ENCODE data around the gene GAS2L2.

The GAS2L2 gene

DNA sequence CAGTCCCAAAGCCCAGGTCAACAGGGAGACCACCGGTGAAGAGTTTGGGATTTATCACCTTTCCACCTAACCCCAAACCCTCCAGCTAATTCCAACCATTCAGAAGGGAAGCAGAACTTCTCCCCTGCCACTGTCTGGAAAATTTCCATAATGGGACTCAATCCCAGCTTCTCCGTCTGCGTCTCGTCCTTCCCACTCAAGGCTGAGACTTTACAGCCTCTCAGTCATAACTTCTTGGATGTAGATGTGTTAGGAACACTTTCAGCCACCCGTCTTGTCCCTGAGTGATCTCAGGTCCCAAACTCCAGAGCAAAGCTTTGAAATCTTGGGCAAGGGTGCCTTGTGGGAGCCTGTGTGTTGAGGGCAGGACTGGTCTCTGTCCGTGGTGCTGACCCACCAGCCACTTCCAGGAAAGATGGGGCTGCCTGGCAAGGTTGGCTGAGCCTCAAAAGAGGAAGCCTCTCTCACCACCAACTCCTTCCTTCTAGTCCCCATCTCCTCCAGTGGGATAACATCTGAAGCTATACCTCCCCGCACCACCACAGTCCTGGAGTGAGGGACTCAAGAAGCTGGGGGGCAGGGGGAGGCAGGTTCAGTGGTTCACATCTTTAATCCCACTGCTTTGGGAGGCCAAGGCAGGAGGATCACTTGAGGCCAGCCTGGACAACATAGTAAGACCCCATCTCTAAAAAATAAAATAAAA is 9.3 kb downstream of the GAS2L2 start:
- in situ Hi-C loops (cut with HindIII; ENCODE audit: low pct_ligation_motif_present, low sequenced_read_pairs): no loop called here
- peak; percentile 28 for DNase-seq
- H3K27me3 ChIP-seq (replicated peaks): peaks cover 20% of the 10 kb centered on the region

DNA sequence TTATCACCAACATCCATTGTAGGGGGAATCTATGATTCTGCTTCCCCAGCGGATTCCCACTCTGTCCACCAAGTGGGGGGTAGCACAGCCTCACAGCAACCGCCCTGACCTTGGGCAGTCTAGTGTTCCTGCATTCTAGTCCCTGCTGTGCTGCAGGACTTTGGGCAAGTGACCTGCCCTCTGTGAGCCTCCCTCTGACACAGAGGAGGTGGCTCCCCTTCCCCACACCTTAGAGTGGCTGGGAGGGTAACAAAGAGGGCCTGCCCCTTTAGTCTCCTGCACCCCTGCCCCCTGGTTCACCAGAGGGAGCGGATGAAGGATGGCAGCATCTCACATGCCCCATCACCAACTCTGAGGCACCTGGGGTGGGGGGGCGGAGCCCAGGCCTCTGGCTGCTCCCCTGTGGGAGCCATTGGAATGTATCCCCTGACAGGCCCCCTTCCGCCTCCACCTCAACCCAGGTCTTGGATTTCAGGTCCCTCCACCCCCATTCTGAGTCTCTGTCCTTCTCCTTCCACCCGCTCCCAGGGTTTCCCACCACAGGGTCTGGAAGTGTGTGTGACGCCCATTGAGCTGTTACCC is 10.1 kb downstream of the GAS2L2 start:
- in situ Hi-C loops (cut with HindIII; ENCODE audit: low pct_ligation_motif_present, low sequenced_read_pairs): no loop called here
- TF ChIP-seq, protein P1, sequence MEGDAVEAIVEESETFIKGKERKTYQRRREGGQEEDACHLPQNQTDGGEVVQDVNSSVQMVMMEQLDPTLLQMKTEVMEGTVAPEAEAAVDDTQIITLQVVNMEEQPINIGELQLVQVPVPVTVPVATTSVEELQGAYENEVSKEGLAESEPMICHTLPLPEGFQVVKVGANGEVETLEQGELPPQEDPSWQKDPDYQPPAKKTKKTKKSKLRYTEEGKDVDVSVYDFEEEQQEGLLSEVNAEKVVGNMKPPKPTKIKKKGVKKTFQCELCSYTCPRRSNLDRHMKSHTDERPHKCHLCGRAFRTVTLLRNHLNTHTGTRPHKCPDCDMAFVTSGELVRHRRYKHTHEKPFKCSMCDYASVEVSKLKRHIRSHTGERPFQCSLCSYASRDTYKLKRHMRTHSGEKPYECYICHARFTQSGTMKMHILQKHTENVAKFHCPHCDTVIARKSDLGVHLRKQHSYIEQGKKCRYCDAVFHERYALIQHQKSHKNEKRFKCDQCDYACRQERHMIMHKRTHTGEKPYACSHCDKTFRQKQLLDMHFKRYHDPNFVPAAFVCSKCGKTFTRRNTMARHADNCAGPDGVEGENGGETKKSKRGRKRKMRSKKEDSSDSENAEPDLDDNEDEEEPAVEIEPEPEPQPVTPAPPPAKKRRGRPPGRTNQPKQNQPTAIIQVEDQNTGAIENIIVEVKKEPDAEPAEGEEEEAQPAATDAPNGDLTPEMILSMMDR (IDR thresholded peaks at IDR 0.05; ENCODE audit: low read depth, low read length, missing control alignments): no peak
- Histone ChIP-seq H3K27ac (no peak overlapping the region), H3K27me3 (replicated peaks) (peaks cover 17% of the 10 kb centered on the region), H3K36me3 (replicated peaks) (no peaks in the 10 kb centered on the region), H3K4me3 (ENCODE audit: low read depth, low read length) (no peak overlapping the region)
- DNase-seq: no peak

More for the DNA sequence above, 9.3 kb downstream of the GAS2L2 start:
- H3K27ac ChIP-seq: no peak overlapping the region
- no peak overlapping the region for H3K4me3 ChIP-seq (ENCODE audit: low read depth, low read length)
- no peaks in the 10 kb centered on the region for H3K36me3 ChIP-seq (replicated peaks)
- TF ChIP-seq, protein P1 (IDR thresholded peaks at IDR 0.05; ENCODE audit: low read depth, low read length, missing control alignments): no peak

DNA sequence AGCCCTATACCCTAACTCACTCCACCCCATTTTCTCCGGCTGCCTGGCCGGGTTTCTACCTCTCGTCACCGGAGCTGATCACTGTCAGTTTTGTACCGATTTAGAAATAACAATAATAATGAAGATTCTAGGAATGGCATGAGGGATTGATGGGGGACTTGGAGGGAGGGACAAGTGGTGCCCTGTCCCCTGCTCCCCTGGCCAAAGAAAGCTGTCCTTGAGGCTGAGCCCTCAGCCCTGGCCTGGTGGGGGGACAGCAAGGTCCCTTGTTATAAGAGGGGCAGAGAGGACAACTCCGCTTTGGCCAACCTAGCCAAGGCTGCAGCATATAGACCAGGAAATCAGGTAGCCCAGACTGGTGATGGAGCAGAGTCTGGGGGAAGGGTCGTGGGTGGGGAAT is 10.5 kb downstream of the GAS2L2 start:
- Histone ChIP-seq H3K27ac (no peak overlapping the region), H3K27me3 (replicated peaks) (peaks cover 17% of the 10 kb centered on the region), H3K4me3 (ENCODE audit: low read depth, low read length) (no peak overlapping the region), H3K36me3 (replicated peaks) (no peaks in the 10 kb centered on the region)
- no peak for DNase-seq
- in situ Hi-C loops (cut with HindIII; ENCODE audit: low pct_ligation_motif_present, low sequenced_read_pairs): no loop called here
- TF ChIP-seq, protein P1 (IDR thresholded peaks at IDR 0.05; ENCODE audit: low read depth, low read length, missing control alignments): no peak

DNA sequence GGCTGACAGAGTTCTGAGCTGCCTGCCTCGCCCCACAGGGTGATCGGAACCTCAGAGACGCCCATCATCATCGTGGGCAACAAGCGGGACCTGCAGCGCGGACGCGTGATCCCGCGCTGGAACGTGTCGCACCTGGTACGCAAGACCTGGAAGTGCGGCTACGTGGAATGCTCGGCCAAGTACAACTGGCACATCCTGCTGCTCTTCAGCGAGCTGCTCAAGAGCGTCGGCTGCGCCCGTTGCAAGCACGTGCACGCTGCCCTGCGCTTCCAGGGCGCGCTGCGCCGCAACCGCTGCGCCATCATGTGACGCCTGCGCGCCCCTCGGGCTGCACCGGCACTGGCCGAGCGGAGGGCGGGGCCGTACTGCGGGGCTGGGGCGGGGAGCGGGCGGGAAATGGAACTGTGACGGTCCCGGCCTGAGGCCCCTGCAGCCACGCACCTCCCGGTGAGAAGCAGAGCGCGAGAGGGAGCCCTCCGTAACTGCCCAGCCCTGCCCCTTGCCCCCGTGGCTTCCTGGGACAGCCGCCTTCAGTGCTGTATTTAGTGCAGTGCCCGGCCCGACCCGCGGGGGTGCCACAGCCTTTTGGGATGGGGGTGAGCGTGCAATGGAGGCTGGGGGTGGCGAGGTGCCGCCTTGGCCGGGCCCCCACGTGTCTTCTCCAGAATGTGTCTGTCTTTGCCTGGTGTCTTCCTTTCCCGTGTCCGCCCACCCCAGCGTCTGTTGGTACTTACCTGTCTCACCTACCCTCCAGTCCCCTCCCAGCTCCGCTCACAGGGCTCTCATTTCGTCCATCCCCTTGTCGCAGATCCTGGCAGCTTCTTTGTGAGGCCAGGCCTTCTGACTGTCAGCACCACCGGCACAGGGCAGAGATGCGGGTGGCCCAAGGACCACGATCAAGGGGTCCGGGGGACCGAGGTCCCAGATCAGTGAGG is 11.8 kb downstream of the GAS2L2 start:
- H3K4me3 ChIP-seq (ENCODE audit: low read depth, low read length): no peak overlapping the region
- H3K36me3 ChIP-seq (replicated peaks): no peaks in the 10 kb centered on the region
- peaks cover 17% of the 10 kb centered on the region for H3K27me3 ChIP-seq (replicated peaks)
- TF ChIP-seq, protein P1 (IDR thresholded peaks at IDR 0.05; ENCODE audit: low read depth, low read length, missing control alignments): peak; percentile 17
- H3K27ac ChIP-seq: no peak overlapping the region
- in situ Hi-C loops (cut with HindIII; ENCODE audit: low pct_ligation_motif_present, low sequenced_read_pairs): no loop called here
- no peak for DNase-seq

DNA sequence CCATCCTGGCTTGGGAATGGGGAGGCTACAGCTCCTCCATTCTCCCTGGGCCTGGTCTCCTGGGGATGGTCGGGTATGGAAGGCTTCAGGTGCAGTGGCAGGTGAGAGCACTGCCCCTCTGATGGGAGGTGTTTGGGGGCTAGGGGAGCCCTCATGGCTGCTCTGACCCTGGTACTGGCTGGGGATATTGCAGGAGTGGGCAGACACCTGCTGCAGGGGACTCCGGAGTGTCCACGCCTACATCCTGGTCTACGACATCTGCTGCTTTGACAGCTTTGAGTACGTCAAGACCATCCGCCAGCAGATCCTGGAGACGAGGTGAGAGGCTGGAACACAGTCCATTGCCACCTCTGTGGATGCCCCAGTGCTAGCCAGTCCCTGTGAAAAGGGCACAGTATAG is 12.8 kb downstream of the GAS2L2 start:
- H3K4me3 ChIP-seq (ENCODE audit: low read depth, low read length): no peak overlapping the region
- H3K27me3 ChIP-seq (replicated peaks): peaks cover 17% of the 10 kb centered on the region
- H3K27ac ChIP-seq: no peak overlapping the region
- in situ Hi-C loops (cut with HindIII; ENCODE audit: low pct_ligation_motif_present, low sequenced_read_pairs): no loop called here
- no peaks in the 10 kb centered on the region for H3K36me3 ChIP-seq (replicated peaks)
- DNase-seq: no peak
- TF ChIP-seq, protein P1 (IDR thresholded peaks at IDR 0.05; ENCODE audit: low read depth, low read length, missing control alignments): no peak

Data from brain microvascular endothelial cell (primary cell).